CD4-positive, alpha-beta T cell (primary cell): Measurements from ENCODE around the gene C19orf25. TPM values are rescaled to one million over a fixed set of nuclear protein-coding genes. Genes with fewer than 3 reads are reported as not detected.

Source experiments
- ATAC-seq: fragments of 200-7000 bp; cut with Tn5 transposase; one replicate; pipeline ENCODE4 v1.10.0; 2022; ENCODE audit warnings: mild to moderate bottlenecking; ENCODE audit not compliant: poor library complexity
- CTCF ChIA-PET: fragments of 350-600 bp; sonication (Branson Sonifier 250); formaldehyde crosslinking; loops from one replicate; lab custom pipeline; 2021; ENCODE audit warnings: antibody characterized with exemption, inconsistent platforms; lab: Charles Lee
- POLR2A ChIA-PET: fragments of 350-600 bp; sonication (Branson Sonifier 250); formaldehyde crosslinking; loops from one replicate; lab custom pipeline; 2021; ENCODE audit warnings: antibody characterized with exemption, inconsistent platforms; lab: Charles Lee
- DNase-seq, 14 experiments: peaks; one replicate each; pipeline ENCODE4 v3.0.0-alpha.2; 2013 to 2020; ENCODE audit warnings: mixed read lengths in 2 of 14
- H3K27ac ChIP-seq, 2 donors: one replicate each; pipeline versions ENCODE4 v1.5.1 to v1.7.0; 2013; ENCODE audit warnings: low read length in 2 of 2, low read depth in 1 of 2, mild to moderate bottlenecking in 1 of 2
- H3K27me3 ChIP-seq, 2 experiments: 1 replicate in 1 of 2; 2 replicates in 1 of 2; pipeline versions ENCODE4 v1.6.1 to v1.7.0; 2013; ENCODE audit warnings: low read length in 2 of 2, control low read depth in 1 of 2, mild to moderate bottlenecking in 1 of 2, moderate library complexity in 1 of 2; ENCODE audit not compliant: insufficient read depth in 2 of 2, control insufficient read depth in 1 of 2
- H3K36me3 ChIP-seq: one replicate; pipeline ENCODE4 v1.6.1; 2013; ENCODE audit warnings: low read length, control low read depth; ENCODE audit not compliant: insufficient read depth
- H3K4me1 ChIP-seq: one replicate; pipeline ENCODE4 v1.6.1; 2013; ENCODE audit warnings: low read length, control low read depth; ENCODE audit not compliant: insufficient read depth
- H3K4me3 ChIP-seq: one replicate; pipeline ENCODE4 v1.5.1; 2013; ENCODE audit warnings: mild to moderate bottlenecking, low read length, moderate library complexity
- H3K9me3 ChIP-seq, 2 experiments: 1 replicate in 1 of 2; 2 replicates in 1 of 2; pipeline versions ENCODE4 v1.6.1 to v1.7.0; 2013; ENCODE audit warnings: low read length in 2 of 2, mild to moderate bottlenecking in 2 of 2, control low read depth in 1 of 2, moderate library complexity in 1 of 2; ENCODE audit not compliant: control insufficient read depth in 1 of 2, insufficient read depth in 1 of 2
- H3K27ac Mint-ChIP-seq: one replicate; pipeline ENCODE4 v1.8.0; 2020; ENCODE audit warnings: mixed read lengths
- H3K27me3 Mint-ChIP-seq: one replicate; pipeline ENCODE4 v1.8.0; 2021; ENCODE audit warnings: mixed read lengths
- H3K36me3 Mint-ChIP-seq: one replicate; pipeline ENCODE4 v1.8.0; 2021; ENCODE audit warnings: low read depth, mixed read lengths
- H3K4me1 Mint-ChIP-seq: one replicate; pipeline ENCODE4 v1.8.0; 2021; ENCODE audit warnings: low read depth, mixed read lengths
- H3K4me3 Mint-ChIP-seq: one replicate; pipeline ENCODE4 v1.8.0; 2020; ENCODE audit warnings: mild to moderate bottlenecking, mixed read lengths
- H3K9me3 Mint-ChIP-seq: one replicate; pipeline ENCODE4 v1.8.0; 2020; ENCODE audit warnings: mixed read lengths
- intact Hi-C, 2 experiments: fragments of 100-400 bp; cut with DNase I in 1 of 2; cut with micrococcal nuclease in 1 of 2; formaldehyde crosslinking; loops; one replicate each; pipeline versions ENCODE4 v1.15.1 to v1.9.0; 2023 to 2025; cut with DNase I, micrococcal nuclease
- polyA plus RNA-seq, 2 donors: library from polyadenylated mRNA; unstranded; fragments of 120-200 nt; gene quantifications; one replicate each; pipeline ENCODE4 v1.2.1, GENCODE V29; 2013
- total RNA-seq, 174 experiments: library from RNA in 2 of 174; stranded (reverse) in 2 of 174; gene quantifications; one replicate each; pipeline ENCODE4 v1.2.3 and lab custom pipeline; 2021 to 2026
- TF ChIP-seq, protein P1 (sequence below): fragments of 200-600 bp; IDR thresholded peaks from one replicate; pipeline ENCODE4 v1.8.0; 2022; ENCODE audit warnings: antibody characterized with exemption, mild to moderate bottlenecking

The C19orf25 gene
- total RNA-seq: 10 to 100 TPM; 14.9 to 15.8 TPM
- polyA plus RNA-seq (2013, experiment 1 of 2): 36.8 TPM
- polyA plus RNA-seq (2013, experiment 2 of 2): 31.8 TPM
- 18.0 to 72.1 (median 39.0) reads per million in 172 experiments for total RNA-seq (lab: John Stamatoyannopoulos, UW)

GRCh38 chr19:1478934-1479707, at the start of gene C19orf25:
TSS of gene C19orf25 (minus strand) at chr19:1479215. CDS start at chr19:1478903, 312 bp downstream.
- intact Hi-C loops: loop anchor here (1.0 to 10.0 kb wide), 6 partner anchors 9 to 204 kb away; partner anchors contain the start of genes ADAMTSL5 (in 1 of the 2), FAM174C (in 1 of the 2), NDUFS7 (in 1 of the 2) and PCSK4 (in 1 of the 2)

GRCh38 chr19:1527650-1528309, 48.8 kb upstream of the C19orf25 start:
- Mint-ChIP-seq H3K27ac (no peak overlapping the region), H3K4me1 (peaks cover 8% of the 10 kb centered on the region), H3K9me3 (no peaks in the 10 kb centered on the region), H3K4me3 (no peak overlapping the region), H3K36me3 (no peaks in the 10 kb centered on the region), H3K27me3 (peaks cover 55% of the 10 kb centered on the region)
- Histone ChIP-seq H3K27ac (no peak overlapping the region), H3K4me3 (no peak overlapping the region), H3K4me1 (no peaks in the 10 kb centered on the region), H3K27me3 (peaks cover 34 to 41% of the 10 kb centered on the region in 2 experiments), H3K36me3 (no peaks in the 10 kb centered on the region), H3K9me3 (peaks cover 0 to 27% of the 10 kb centered on the region in 2 experiments)
- intact Hi-C loops: no loop called here
- ChIA-PET CTCF (no interaction called here), POLR2A (no interaction called here)
- no peak for ATAC-seq
- TF ChIP-seq, protein P1, sequence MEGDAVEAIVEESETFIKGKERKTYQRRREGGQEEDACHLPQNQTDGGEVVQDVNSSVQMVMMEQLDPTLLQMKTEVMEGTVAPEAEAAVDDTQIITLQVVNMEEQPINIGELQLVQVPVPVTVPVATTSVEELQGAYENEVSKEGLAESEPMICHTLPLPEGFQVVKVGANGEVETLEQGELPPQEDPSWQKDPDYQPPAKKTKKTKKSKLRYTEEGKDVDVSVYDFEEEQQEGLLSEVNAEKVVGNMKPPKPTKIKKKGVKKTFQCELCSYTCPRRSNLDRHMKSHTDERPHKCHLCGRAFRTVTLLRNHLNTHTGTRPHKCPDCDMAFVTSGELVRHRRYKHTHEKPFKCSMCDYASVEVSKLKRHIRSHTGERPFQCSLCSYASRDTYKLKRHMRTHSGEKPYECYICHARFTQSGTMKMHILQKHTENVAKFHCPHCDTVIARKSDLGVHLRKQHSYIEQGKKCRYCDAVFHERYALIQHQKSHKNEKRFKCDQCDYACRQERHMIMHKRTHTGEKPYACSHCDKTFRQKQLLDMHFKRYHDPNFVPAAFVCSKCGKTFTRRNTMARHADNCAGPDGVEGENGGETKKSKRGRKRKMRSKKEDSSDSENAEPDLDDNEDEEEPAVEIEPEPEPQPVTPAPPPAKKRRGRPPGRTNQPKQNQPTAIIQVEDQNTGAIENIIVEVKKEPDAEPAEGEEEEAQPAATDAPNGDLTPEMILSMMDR: no peak
- no peak for DNase-seq

More at GRCh38 chr19:1478934-1479707, at the start of gene C19orf25:
- ChIA-PET POLR2A (interaction anchor here (1.0 kb wide), 1 partner anchor 9 kb away, joined by 3 read pairs; no protein-coding TSS in a partner anchor), CTCF (no interaction called here)
- H3K4me1 ChIP-seq: peaks cover 23% of the 10 kb centered on the region
- TF ChIP-seq, protein P1: no peak
- Mint-ChIP-seq H3K27ac (peak within 1 kb of the TSS; percentile 86), H3K9me3 (no peaks in the 10 kb centered on the region), H3K27me3 (no peaks in the 10 kb centered on the region), H3K36me3 (peaks cover 11% of the 10 kb centered on the region), H3K4me1 (peaks cover 18% of the 10 kb centered on the region), H3K4me3 (peak within 1 kb of the TSS; percentile 96)
- H3K36me3 ChIP-seq: peaks cover 14% of the 10 kb centered on the region
- no peaks in the 10 kb centered on the region for H3K27me3 ChIP-seq
- ATAC-seq: peak; percentile 96
- peak within 1 kb of the TSS; percentile 59 to 80 for H3K27ac ChIP-seq
- peak; percentile 82 to 95 (median 89) for DNase-seq
- no peaks in the 10 kb centered on the region for H3K9me3 ChIP-seq
- peak within 1 kb of the TSS; percentile 91 for H3K4me3 ChIP-seq

DNA sequence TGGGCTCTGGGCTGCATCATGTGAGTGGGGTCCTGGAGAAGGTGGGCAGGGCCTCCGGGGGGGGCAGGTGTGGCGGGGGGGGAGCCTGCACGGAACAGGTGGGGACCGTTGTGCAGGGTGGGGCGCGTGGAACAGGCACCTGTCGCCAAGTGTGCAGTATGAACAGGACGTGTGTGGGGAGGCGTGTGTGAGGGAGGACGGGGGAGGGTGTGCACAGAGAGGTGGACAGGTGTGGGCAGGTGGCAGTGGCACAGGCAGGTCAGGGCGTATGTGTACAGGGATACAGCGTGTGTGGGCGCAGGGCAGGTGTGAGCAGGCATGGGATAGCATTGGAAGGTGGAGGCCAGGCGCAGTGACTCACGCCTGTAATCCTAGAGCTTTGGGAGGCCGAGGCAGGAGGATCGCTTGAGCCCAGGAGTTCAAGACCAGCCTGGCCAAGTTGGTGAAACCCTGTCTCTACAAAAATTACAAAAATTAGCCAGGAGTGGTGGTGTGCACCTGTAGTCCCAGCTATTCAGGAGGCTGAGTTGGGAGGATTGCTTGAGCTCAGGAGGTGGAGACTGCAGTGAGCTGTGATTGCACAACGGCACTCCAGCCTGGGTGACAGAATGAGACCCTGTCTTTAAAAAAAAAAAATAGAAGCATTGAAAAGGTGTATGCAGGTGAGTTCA, 48.1 kb upstream of the C19orf25 start:
- Mint-ChIP-seq H3K36me3 (no peaks in the 10 kb centered on the region), H3K27me3 (peaks cover 54% of the 10 kb centered on the region), H3K4me1 (peaks cover 8% of the 10 kb centered on the region), H3K4me3 (no peak overlapping the region), H3K9me3 (no peaks in the 10 kb centered on the region), H3K27ac (no peak overlapping the region)
- H3K9me3 ChIP-seq: peaks cover 0 to 29% of the 10 kb centered on the region in 2 experiments
- ATAC-seq: no peak
- no peak overlapping the region for H3K4me3 ChIP-seq
- H3K4me1 ChIP-seq: no peaks in the 10 kb centered on the region
- H3K27ac ChIP-seq: no peak overlapping the region
- CTCF ChIA-PET: no interaction called here
- TF ChIP-seq, protein P1: no peak
- no peaks in the 10 kb centered on the region for H3K36me3 ChIP-seq
- H3K27me3 ChIP-seq: peaks cover 36 to 41% of the 10 kb centered on the region in 2 experiments
- intact Hi-C loops: no loop called here
- DNase-seq: no peak
- POLR2A ChIA-PET: no interaction called here
